Hippocampal formation (tissue), 2 donors: ENCODE data around the gene MPL.
"Not testable (repeated sequence)": the region's sequence is repeated elsewhere in the genome, so short reads cannot be mapped to it uniquely, and the experiment has no call there.

Experiments used
- DNase-seq, 2 donors: peaks; one replicate each; lab custom pipeline; 2025; lab: John Stamatoyannopoulos, UW

The MPL gene

DNA sequence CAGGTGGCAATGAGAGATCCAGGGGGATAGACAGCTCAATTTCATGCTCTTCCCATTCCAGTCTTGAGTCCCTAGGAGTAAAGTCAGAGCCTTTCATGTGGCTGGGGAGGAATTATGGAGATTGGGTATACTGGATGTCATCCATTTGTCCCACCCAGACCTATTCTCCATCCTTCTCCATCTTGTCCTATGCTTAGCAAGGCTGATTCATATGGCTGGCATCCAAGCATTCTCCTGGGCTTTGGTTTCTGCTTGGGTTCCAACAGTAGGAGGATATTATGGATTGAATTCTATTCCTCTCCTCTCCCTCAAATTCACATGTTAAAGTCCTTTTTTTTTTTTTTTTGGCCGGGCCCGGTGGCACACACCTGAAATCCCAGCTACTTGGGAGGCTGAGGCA lies 17.3 kb downstream of the MPL start:
- DNase-seq, result no peak

- DNase-seq, result no peak
Measured at GRCh38 chr1:43357251-43357650, 19.6 kb downstream of the MPL start.

- DNase-seq, result peak in 1 of 2 donors; percentile 34
Measured at GRCh38 chr1:43358121-43358745, 20.6 kb downstream of the MPL start.

- DNase-seq, result peak; percentile 95 to 96
Measured at GRCh38 chr1:43358746-43359693, 21.4 kb downstream of the MPL start, which contains the start of gene CDC20. Gene CDC20 (plus strand): TSS chr1:43358981. CDS start chr1:43359216, 235 bp downstream.

DNA sequence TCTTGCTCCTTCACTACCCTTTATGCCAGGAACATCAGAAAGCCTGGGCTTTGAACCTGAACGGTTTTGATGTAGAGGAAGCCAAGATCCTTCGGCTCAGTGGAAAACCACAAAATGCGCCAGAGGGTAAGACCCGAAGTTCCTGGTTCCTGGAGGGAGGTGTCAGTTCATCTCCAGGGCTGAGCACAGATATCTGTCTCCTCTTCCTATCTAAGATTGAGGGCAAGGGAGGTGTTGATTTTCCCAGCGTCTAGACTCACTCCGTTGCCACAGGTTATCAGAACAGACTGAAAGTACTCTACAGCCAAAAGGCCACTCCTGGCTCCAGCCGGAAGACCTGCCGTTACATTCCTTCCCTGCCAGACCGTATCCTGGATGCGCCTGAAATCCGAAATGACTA lies 22.1 kb downstream of the MPL start:
- DNase-seq, result no peak

- no peak for DNase-seq
Measured at GRCh38 chr1:43360616-43361015, 23.0 kb downstream of the MPL start.

GRCh38 chr1:43363283-43363934 lies 25.8 kb downstream of the MPL start:
- no peak for DNase-seq

DNA sequence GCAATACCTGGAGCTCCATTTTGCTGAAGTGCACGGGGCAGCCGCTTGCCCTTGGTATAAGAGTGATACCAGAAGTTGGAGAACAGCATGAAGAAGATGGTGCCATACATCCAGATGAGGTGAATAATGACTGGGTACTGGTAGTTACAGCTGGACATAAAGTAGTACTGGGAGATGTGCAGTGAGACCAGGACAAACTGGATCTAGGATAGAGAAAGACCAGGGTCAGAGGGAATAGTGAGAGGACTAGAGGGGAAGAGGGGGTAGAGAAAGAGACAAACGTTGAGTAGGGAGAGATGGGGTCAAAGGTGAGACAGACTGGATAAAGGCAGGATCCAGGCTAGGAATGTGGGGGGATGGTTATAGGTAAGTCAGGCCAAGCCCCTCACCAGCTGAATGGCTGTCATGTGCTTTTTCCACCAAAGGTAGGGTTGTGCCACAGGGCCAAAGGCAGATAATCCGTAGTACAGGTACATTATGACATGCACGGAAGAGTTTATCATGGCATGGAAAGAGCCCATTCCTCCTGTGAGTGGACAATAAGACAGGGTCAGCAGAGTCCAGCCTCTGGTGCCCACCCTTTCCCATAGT lies 26.4 kb downstream of the MPL start:
- no peak for DNase-seq

GRCh38 chr1:43365678-43366077 lies 28.1 kb downstream of the MPL start:
- DNase-seq, result no peak

DNA sequence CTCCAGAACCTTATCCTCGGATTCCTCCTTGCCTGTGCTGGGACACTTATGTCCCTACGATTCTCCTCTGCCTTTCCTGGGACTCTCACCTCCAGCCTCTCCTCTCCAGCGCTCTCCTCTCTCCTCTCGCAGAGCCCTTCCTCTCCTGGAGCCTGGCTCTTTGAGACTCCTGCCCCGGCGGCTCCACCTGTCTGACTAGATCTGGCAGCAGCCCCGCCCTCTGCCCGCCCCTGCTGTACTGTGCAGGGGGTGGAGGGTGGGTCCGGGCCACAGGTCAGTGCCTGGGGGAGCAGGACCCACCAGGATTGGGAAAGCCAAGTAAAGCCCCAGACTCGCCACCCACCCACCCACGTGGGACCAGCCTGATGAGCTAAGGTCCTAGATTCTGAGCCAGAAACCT lies 28.6 kb downstream of the MPL start:
- no peak for DNase-seq

DNA sequence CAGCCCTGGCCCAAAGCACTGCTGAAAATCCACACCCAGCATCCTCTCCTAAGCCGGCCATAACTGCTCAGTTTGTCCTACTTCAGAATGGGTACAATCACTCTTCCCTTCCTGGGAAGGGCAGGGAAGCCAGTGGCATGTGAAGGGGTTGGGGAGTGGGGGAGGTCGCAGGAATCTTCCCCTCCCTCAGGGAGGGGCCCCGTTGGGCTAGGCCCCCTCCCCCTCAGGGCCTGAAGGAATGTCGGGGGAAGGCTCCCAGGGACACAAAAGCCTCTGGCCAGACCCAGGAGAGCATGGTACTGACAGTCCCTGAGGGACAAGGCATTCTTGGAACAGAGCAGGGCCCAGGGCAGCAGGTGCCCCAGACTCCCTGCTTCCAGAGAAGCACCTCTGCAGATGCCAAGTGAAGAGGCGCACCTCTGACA lies 29.0 kb downstream of the MPL start:
- no peak for DNase-seq

- DNase-seq, result peak; percentile 22 to 71
Measured at GRCh38 chr1:43367026-43367903, 29.6 kb downstream of the MPL start.

GRCh38 chr1:43367904-43368645 lies 30.5 kb downstream of the MPL start, which contains the start of gene ELOVL1:
Gene ELOVL1 (minus strand): TSS chr1:43368011. CDS start chr1:43365609, 2,402 bp downstream.
- peak; percentile 84 to 89 for DNase-seq

- DNase-seq, result no peak
Measured at GRCh38 chr1:43368646-43369020, 31.0 kb downstream of the MPL start.

DNA sequence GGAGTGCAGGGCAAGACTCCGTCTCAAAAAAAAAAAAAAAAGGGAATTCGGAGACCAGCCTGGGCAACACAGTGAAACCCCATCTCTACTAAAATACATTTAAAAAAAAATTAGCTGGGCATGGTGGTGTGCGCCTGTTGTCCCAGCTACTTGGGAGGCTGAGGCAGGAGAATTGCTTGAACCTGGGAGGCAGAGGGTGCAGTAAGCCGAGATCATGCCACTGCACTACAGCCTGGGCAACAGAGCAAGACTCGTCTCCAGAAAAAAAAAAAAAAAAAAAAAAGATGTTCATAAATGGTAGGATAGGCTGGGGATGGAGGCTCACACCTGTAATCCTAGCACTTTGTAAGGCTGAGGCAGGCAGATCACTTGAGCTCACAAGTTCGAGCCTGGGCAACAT lies 32.2 kb downstream of the MPL start:
- DNase-seq, result not testable (repeated sequence)

- no peak for DNase-seq
Measured at GRCh38 chr1:43370564-43370963, 32.9 kb downstream of the MPL start.

DNA sequence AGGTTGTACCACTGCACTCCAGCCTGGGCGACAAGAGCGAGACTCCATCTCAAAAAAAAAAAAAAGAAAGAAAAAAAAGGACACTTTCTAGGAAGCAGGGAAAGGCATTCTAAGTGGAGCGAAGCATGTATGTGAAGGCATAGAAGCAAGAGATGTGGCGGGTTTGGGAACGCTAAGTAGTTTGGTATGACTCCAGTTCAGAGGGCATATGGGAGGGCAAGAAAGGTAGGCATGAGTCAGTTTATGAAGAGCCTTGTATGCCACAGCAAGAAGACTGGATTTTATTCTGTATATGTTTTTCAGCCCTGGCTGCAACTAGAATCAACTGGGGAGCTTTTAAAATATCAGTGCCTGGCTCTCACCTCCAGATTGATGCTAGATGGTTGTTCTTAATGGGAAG lies 34.6 kb downstream of the MPL start:
- no peak for DNase-seq

- DNase-seq, result no peak
Measured at GRCh38 chr1:43373066-43373940, 35.7 kb downstream of the MPL start.

- DNase-seq, result no peak
Measured at GRCh38 chr1:43376723-43377235, 39.2 kb downstream of the MPL start.
